ENCODE results near the gene GLI3. TPM values are rescaled to one million over a fixed set of nuclear protein-coding genes. Genes with fewer than 3 reads are reported as not detected.

The GLI3 gene
- total RNA-seq, 2 experiments from 2014 or later: not detected

GRCh38 chr7:42049761-42050160 is 187.2 kb downstream of the GLI3 start:
- H3K27me3 Mint-ChIP-seq: peaks cover 4% of the 10 kb centered on the region
- POLR2A ChIA-PET: no interaction called here
- CTCF ChIA-PET: no interaction called here
- H3K27ac Mint-ChIP-seq: no peak overlapping the region
- H3K9me3 Mint-ChIP-seq: no peaks in the 10 kb centered on the region
- H3K4me1 Mint-ChIP-seq (ENCODE audit: low read depth): no peaks in the 10 kb centered on the region
- intact Hi-C loops (cut with micrococcal nuclease): no loop called here
- no peak overlapping the region for H3K4me3 Mint-ChIP-seq
- H3K36me3 Mint-ChIP-seq (ENCODE audit: low read depth): no peaks in the 10 kb centered on the region
- ATAC-seq (no peak), DNase-seq (no peak)
- no peak for TF ChIP-seq CTCF (IDR thresholded peaks at IDR 0.05)

GRCh38 chr7:42046483-42046882 is 190.5 kb downstream of the GLI3 start:
- ChIA-PET CTCF (no interaction called here), POLR2A (no interaction called here)
- no peak overlapping the region for H3K27ac Mint-ChIP-seq
- no peak overlapping the region for H3K4me3 Mint-ChIP-seq
- peaks cover 2% of the 10 kb centered on the region for H3K27me3 Mint-ChIP-seq
- intact Hi-C loops (cut with micrococcal nuclease): no loop called here
- DNase-seq (no peak), ATAC-seq (no peak)
- no peak for TF ChIP-seq CTCF (IDR thresholded peaks at IDR 0.05)
- H3K4me1 Mint-ChIP-seq (ENCODE audit: low read depth): no peaks in the 10 kb centered on the region
- no peaks in the 10 kb centered on the region for H3K36me3 Mint-ChIP-seq (ENCODE audit: low read depth)
- H3K9me3 Mint-ChIP-seq: no peaks in the 10 kb centered on the region

GRCh38 chr7:42045961-42046360 is 191.0 kb downstream of the GLI3 start:
- Mint-ChIP-seq H3K9me3 (no peaks in the 10 kb centered on the region), H3K27ac (no peak overlapping the region), H3K27me3 (peaks cover 2% of the 10 kb centered on the region), H3K4me1 (ENCODE audit: low read depth) (no peaks in the 10 kb centered on the region), H3K4me3 (no peak overlapping the region), H3K36me3 (ENCODE audit: low read depth) (no peaks in the 10 kb centered on the region)
- ChIA-PET POLR2A (no interaction called here), CTCF (no interaction called here)
- no peak for TF ChIP-seq CTCF (IDR thresholded peaks at IDR 0.05)
- no peak for ATAC-seq
- intact Hi-C loops (cut with micrococcal nuclease): no loop called here
- no peak for DNase-seq

- CTCF ChIA-PET: no interaction called here
- Mint-ChIP-seq H3K27ac (no peak overlapping the region), H3K4me3 (no peak overlapping the region), H3K36me3 (ENCODE audit: low read depth) (no peaks in the 10 kb centered on the region), H3K27me3 (peaks cover 3% of the 10 kb centered on the region), H3K9me3 (no peaks in the 10 kb centered on the region), H3K4me1 (ENCODE audit: low read depth) (no peaks in the 10 kb centered on the region)
- POLR2A ChIA-PET: no interaction called here
- ATAC-seq: no peak
- no peak for TF ChIP-seq CTCF (IDR thresholded peaks at IDR 0.05)
- intact Hi-C loops (cut with micrococcal nuclease): no loop called here
- no peak for DNase-seq
Observed at GRCh38 chr7:42039921-42040320, 197.1 kb downstream of the GLI3 start.

DNA sequence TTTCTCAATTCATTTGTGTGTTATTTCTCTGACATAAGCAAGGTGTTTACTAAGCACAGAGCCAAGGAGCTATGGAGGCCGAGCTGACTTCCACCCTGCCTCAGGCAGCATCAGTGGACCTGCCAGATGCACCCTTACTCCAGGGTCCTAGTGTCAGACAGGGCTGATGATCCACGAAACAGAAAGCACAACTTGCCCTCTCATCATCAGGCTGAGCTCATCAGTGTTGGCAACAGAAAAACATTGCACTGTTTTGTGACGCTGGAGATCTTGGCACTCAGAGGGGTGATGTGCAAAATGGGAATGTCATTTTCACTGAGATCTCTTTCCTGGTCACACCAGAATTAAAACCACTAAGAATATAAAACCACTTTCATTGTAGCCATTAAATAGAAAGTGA is 201.8 kb downstream of the GLI3 start:
- ChIA-PET POLR2A (no interaction called here), CTCF (no interaction called here)
- Mint-ChIP-seq H3K9me3 (no peaks in the 10 kb centered on the region), H3K27ac (no peak overlapping the region), H3K4me3 (no peak overlapping the region), H3K27me3 (peaks cover 3% of the 10 kb centered on the region), H3K4me1 (ENCODE audit: low read depth) (no peaks in the 10 kb centered on the region), H3K36me3 (ENCODE audit: low read depth) (no peaks in the 10 kb centered on the region)
- ATAC-seq (no peak), DNase-seq (no peak)
- no peak for TF ChIP-seq CTCF (IDR thresholded peaks at IDR 0.05)
- intact Hi-C loops (cut with micrococcal nuclease): no loop called here

All from activated CD8-positive, alpha-beta T cell treated with anti-CD3 and anti-CD28 coated beads for 36 hours (primary cell).